Activated T-cell treated with anti-CD3 and anti-CD28 coated beads, Interleukin-2, amount 50 U/mL, for 72 hours (primary cell): Measurements from ENCODE around the gene LRRC9. TPM values are rescaled to one million over a fixed set of nuclear protein-coding genes. Genes with fewer than 3 reads are reported as not detected.
"Not testable (repeated sequence)": the region's sequence is repeated elsewhere in the genome, so short reads cannot be mapped to it uniquely, and the experiment has no call there.

Source experiments
- ATAC-seq, 2 donors: fragments of 150-1000 bp; cut with Tn5 transposase; replicated peaks in 1 of 2; 2 replicates each; pipeline ENCODE4 v1.10.0; 2021; ENCODE audit warnings: moderate library complexity in 2 of 2, mild to moderate bottlenecking in 1 of 2
- DNase-seq, 2 donors: peaks; one replicate each; pipeline ENCODE4 v3.0.0; 2021 to 2022; ENCODE audit warnings: mixed read lengths in 1 of 2
- H3K27ac Mint-ChIP-seq: one replicate; pipeline ENCODE4 v1.8.0; 2022; ENCODE audit warnings: mild to moderate bottlenecking, moderate library complexity, mixed read lengths
- H3K27me3 Mint-ChIP-seq: one replicate; pipeline ENCODE4 v1.8.0; 2022; ENCODE audit warnings: low read depth, mixed read lengths
- H3K36me3 Mint-ChIP-seq, 2 donors: one replicate each; pipeline ENCODE4 v1.8.0; 2022; ENCODE audit warnings: mixed read lengths in 2 of 2, mild to moderate bottlenecking in 1 of 2; ENCODE audit not compliant: insufficient read depth in 2 of 2
- H3K4me1 Mint-ChIP-seq: one replicate; pipeline ENCODE4 v1.8.0; 2022; ENCODE audit warnings: low read depth, mixed read lengths
- H3K4me3 Mint-ChIP-seq, 2 donors: one replicate each; pipeline ENCODE4 v1.8.0; 2022; ENCODE audit warnings: mild to moderate bottlenecking in 2 of 2, mixed read lengths in 2 of 2, moderate library complexity in 2 of 2
- H3K9me3 Mint-ChIP-seq, 2 donors: one replicate each; pipeline ENCODE4 v1.8.0; 2022; ENCODE audit warnings: mixed read lengths in 2 of 2
- total RNA-seq, 2 donors: library from RNA; stranded (reverse); gene quantifications; one replicate each; pipeline ENCODE4 v1.2.3, GENCODE V29; 2022

Gene LRRC9
- total RNA-seq, 2 donors from 2014 or later = not detected

- peaks cover 39% of the 10 kb centered on the region for H3K4me1 Mint-ChIP-seq
- peak overlapping the region; percentile 91 to 98 for H3K4me3 Mint-ChIP-seq
- H3K27me3 Mint-ChIP-seq = no peaks in the 10 kb centered on the region
- DNase-seq (peak; percentile 10 to 11), ATAC-seq (no peak)
- H3K36me3 Mint-ChIP-seq = peaks cover 7% of the 10 kb centered on the region in 2 donors
- peaks cover 0 to 2% of the 10 kb centered on the region in 2 donors for H3K9me3 Mint-ChIP-seq
- peak overlapping the region; percentile 98 for H3K27ac Mint-ChIP-seq
Measured at GRCh38 chr14:60090864-60091519, 171.0 kb downstream of the LRRC9 start.

- ATAC-seq = peak; percentile 93 to 96
- Mint-ChIP-seq H3K36me3 (peaks cover 7 to 8% of the 10 kb centered on the region in 2 donors), H3K27ac (peak within 1 kb of the TSS; percentile 98), H3K4me1 (peaks cover 39% of the 10 kb centered on the region), H3K27me3 (no peaks in the 10 kb centered on the region), H3K4me3 (peak within 1 kb of the TSS; percentile 91 to 98), H3K9me3 (peaks cover 0 to 2% of the 10 kb centered on the region in 2 donors)
- peak; percentile 92 to 95 for DNase-seq
Measured at GRCh38 chr14:60091550-60092525, 171.9 kb downstream of the LRRC9 start, which contains the start of gene PCNX4. PCNX4 (plus strand) TSS chr14:60091923; CDS start chr14:60107639, 15,716 bp downstream.

GRCh38 chr14:60092526-60092920 is 172.6 kb downstream of the LRRC9 start:
- Mint-ChIP-seq H3K27me3 (no peaks in the 10 kb centered on the region), H3K27ac (peak overlapping the region; percentile 98), H3K4me3 (peak overlapping the region; percentile 91 to 98), H3K4me1 (peaks cover 39% of the 10 kb centered on the region), H3K9me3 (peaks cover 0 to 2% of the 10 kb centered on the region in 2 donors), H3K36me3 (peaks cover 7 to 10% of the 10 kb centered on the region in 2 donors)
- DNase-seq = peak; percentile 8 to 22
- no peak for ATAC-seq

GRCh38 chr14:60093080-60093479 is 173.1 kb downstream of the LRRC9 start:
- H3K27me3 Mint-ChIP-seq = no peaks in the 10 kb centered on the region
- H3K36me3 Mint-ChIP-seq = peaks cover 10 to 14% of the 10 kb centered on the region in 2 donors
- peak overlapping the region; percentile 91 to 98 for H3K4me3 Mint-ChIP-seq
- peaks cover 0 to 2% of the 10 kb centered on the region in 2 donors for H3K9me3 Mint-ChIP-seq
- peaks cover 39% of the 10 kb centered on the region for H3K4me1 Mint-ChIP-seq
- peak overlapping the region; percentile 98 for H3K27ac Mint-ChIP-seq
- DNase-seq (no peak), ATAC-seq (no peak)

GRCh38 chr14:60093606-60094005 is 173.7 kb downstream of the LRRC9 start:
- peaks cover 10 to 17% of the 10 kb centered on the region in 2 donors for H3K36me3 Mint-ChIP-seq
- ATAC-seq = no peak
- no peak for DNase-seq
- no peaks in the 10 kb centered on the region for H3K27me3 Mint-ChIP-seq
- H3K9me3 Mint-ChIP-seq = peaks cover 0 to 2% of the 10 kb centered on the region in 2 donors
- H3K4me1 Mint-ChIP-seq = peaks cover 39% of the 10 kb centered on the region
- peak overlapping the region; percentile 91 to 98 for H3K4me3 Mint-ChIP-seq
- H3K27ac Mint-ChIP-seq = peak overlapping the region; percentile 98

DNA sequence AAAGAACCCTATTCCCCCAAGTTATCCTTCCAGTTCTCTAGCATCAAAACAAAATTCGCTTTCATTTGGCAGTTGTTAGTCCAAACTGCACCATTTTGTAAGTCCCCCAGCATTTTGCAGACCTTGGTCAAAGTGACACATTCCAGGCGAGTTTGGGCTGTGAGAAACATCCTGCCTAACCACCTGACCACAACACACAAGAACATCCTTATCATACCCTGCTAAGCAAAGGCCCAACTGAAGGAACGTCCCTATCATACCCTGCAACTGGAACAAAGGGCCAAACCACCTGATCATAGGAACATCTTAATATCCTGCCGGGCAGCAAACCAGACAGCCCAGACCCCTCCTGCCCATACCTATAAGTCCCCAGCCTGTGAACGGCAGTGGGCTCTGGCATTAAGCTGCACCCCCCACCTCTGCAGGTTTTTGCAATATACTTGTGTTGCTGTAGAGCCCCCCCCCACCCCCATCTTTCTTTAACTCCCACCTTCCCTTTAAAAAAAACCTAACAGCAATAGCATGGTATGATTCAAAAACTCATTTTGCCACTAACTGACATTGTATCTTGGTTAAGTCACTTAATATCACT is 174.5 kb downstream of the LRRC9 start:
- H3K4me1 Mint-ChIP-seq = peaks cover 39% of the 10 kb centered on the region
- peak overlapping the region; percentile 98 for H3K27ac Mint-ChIP-seq
- DNase-seq (peak; percentile 52 to 54), ATAC-seq (peak; percentile 12 to 29)
- H3K4me3 Mint-ChIP-seq = peak overlapping the region; percentile 91 to 98
- H3K36me3 Mint-ChIP-seq = peaks cover 10 to 17% of the 10 kb centered on the region in 2 donors
- H3K9me3 Mint-ChIP-seq = peaks cover 0 to 2% of the 10 kb centered on the region in 2 donors
- H3K27me3 Mint-ChIP-seq = no peaks in the 10 kb centered on the region

GRCh38 chr14:60095231-60095630 is 175.3 kb downstream of the LRRC9 start:
- H3K36me3 Mint-ChIP-seq = peaks cover 10 to 17% of the 10 kb centered on the region in 2 donors
- no peaks in the 10 kb centered on the region for H3K27me3 Mint-ChIP-seq
- H3K4me3 Mint-ChIP-seq = peak overlapping the region; percentile 20 to 91
- no peak for ATAC-seq
- H3K4me1 Mint-ChIP-seq = peaks cover 37% of the 10 kb centered on the region
- DNase-seq = no peak
- peaks cover 0 to 2% of the 10 kb centered on the region in 2 donors for H3K9me3 Mint-ChIP-seq
- no peak overlapping the region for H3K27ac Mint-ChIP-seq

DNA sequence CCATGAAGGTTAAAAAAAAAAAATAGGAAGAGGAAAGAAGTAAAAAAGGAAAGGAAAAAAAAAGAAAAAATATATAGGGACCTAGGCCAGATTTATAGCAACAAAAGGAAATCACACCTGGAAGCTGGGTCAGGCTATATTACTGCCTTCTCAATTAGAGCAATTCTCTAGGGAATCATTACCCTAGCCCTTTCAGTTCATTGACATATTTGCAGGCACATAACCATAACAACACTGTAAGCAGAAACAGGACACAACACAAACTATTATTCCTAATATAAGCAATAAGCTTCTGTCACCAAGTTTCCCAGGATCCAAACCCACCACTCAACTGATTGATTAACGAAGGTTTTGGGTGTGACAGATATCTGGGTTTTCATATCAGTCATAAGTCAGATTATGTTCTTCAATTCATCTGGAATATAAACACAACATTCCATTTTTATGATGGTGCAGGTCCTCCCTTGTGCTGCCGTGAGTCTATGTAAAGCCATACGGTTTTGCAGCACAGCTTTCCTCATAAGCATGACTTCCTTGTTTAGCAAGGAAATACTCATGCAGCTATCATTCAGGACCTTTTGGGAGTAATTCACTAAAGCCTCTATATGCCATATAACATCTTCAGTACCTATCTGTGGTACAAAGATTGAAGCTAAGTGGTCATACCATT is 176.0 kb downstream of the LRRC9 start:
- H3K4me3 Mint-ChIP-seq = no peak overlapping the region
- no peak for DNase-seq
- H3K27me3 Mint-ChIP-seq = no peaks in the 10 kb centered on the region
- ATAC-seq = no peak
- peaks cover 0 to 2% of the 10 kb centered on the region in 2 donors for H3K9me3 Mint-ChIP-seq
- peaks cover 10 to 17% of the 10 kb centered on the region in 2 donors for H3K36me3 Mint-ChIP-seq
- no peak overlapping the region for H3K27ac Mint-ChIP-seq
- H3K4me1 Mint-ChIP-seq = peaks cover 33% of the 10 kb centered on the region

- H3K4me3 Mint-ChIP-seq = no peak overlapping the region
- no peak for DNase-seq
- ATAC-seq = no peak
- peaks cover 6 to 12% of the 10 kb centered on the region in 2 donors for H3K36me3 Mint-ChIP-seq
- peaks cover 35% of the 10 kb centered on the region for H3K4me1 Mint-ChIP-seq
- no peak overlapping the region for H3K27ac Mint-ChIP-seq
- H3K27me3 Mint-ChIP-seq = no peaks in the 10 kb centered on the region
- H3K9me3 Mint-ChIP-seq = peaks cover 0 to 2% of the 10 kb centered on the region in 2 donors
Measured at GRCh38 chr14:60097974-60098373, 178.0 kb downstream of the LRRC9 start.

DNA sequence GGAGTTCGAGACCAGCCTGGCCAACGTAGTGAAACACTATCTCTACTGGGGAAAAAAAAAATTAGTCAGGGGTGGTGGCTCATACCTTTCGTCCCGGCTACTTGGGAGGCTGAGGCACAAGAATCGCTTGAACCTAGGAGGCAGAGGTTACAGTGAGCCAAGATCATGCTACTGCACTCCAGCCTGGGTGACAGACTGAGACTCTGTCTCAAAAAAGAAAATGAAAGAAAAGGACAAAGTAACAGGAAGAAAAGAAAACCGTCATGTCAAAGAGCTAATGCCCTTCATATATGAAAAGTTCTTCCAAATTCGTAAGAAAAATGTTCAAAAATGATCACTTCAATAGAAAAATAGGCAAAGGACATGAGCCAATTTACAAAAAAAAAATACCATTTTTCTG is 179.9 kb downstream of the LRRC9 start:
- H3K27ac Mint-ChIP-seq, H3K27me3 Mint-ChIP-seq, H3K4me3 Mint-ChIP-seq, ATAC-seq, H3K9me3 Mint-ChIP-seq, DNase-seq: not testable (repeated sequence)
- H3K4me1 Mint-ChIP-seq = peaks cover 22% of the 10 kb centered on the region
- H3K36me3 Mint-ChIP-seq = peaks cover 5 to 17% of the 10 kb centered on the region in 2 donors

DNA sequence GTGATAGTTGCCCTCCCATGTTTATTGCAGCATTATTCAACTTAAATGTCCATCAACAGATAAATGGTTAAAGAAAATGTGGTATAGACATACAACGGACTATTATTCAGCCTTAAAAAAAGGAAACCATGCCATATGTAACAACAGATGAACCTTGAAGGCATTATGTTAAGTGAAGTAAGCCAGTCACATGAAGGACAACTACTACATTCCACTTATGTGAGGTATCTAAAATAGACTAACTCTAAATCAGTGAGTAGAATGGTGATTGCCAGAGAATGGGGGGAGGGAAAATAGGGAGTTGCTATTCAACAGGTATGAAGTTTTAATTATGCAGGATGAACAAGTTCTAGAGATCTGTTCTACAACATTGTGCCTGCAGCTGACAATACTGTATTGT is 181.8 kb downstream of the LRRC9 start:
- no peak overlapping the region for H3K4me3 Mint-ChIP-seq
- H3K27me3 Mint-ChIP-seq = no peaks in the 10 kb centered on the region
- peaks cover 0 to 2% of the 10 kb centered on the region in 2 donors for H3K9me3 Mint-ChIP-seq
- ATAC-seq (no peak), DNase-seq (no peak)
- H3K36me3 Mint-ChIP-seq = peaks cover 5 to 17% of the 10 kb centered on the region in 2 donors
- peaks cover 11% of the 10 kb centered on the region for H3K4me1 Mint-ChIP-seq
- H3K27ac Mint-ChIP-seq = no peak overlapping the region

DNA sequence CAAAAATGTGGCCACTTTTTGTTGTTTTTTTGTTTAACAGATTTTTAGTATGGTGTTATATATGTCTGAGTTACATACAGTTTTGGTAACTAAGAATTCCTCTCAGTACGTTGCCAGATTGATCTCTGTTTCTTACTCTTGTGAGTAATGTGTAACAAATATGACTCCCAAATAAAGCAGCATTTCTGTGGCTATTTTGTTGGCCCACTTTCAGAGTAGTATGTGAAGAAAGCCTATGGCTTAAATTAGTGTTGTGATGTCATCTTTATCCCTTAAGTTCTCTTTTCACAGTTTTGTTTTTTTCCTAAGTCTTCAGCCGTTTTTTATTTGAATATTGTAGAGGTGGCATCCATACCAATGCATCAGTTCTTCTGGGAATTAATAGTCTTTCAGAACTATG is 182.4 kb downstream of the LRRC9 start:
- Mint-ChIP-seq H3K4me3 (no peak overlapping the region), H3K9me3 (peaks cover 0 to 2% of the 10 kb centered on the region in 2 donors), H3K27me3 (no peaks in the 10 kb centered on the region), H3K4me1 (peaks cover 11% of the 10 kb centered on the region), H3K27ac (no peak overlapping the region), H3K36me3 (peaks cover 5 to 15% of the 10 kb centered on the region in 2 donors)
- DNase-seq (no peak), ATAC-seq (no peak)
